GM19240 (cell line): ENCODE measurements around the gene IGF2BP2.
"Not testable (repeated sequence)": the region's sequence is repeated elsewhere in the genome, so short reads cannot be mapped to it uniquely, and the experiment has no call there.

ENCODE experiments used
- DNase-seq: peaks from one replicate; pipeline ENCODE4 v3.0.0; 2011; ENCODE audit warnings: low spot score; ENCODE audit not compliant: insufficient read length

Gene IGF2BP2

DNA sequence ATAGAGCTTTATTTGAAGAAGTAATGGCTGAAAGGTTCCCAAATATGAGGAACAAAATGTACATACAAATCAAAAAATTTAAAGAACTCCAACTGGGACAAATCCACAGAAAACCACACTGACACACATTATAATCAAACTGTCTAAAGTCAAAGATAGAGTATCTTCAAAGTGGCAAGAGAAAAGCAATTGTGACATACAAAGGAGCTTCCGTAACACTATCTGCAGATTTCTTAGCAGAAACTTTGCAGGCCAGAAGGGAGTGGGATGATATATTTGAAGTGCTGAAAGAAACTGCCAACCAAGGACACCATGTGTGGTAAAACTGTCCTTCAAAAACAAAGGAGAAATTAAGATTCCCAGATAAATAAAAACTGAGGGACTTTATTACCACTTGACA lies 146.8 kb downstream of the IGF2BP2 start:
- no peak for DNase-seq

- peak; percentile 78 for DNase-seq
Observed at GRCh38 chr3:185677146-185677829, 147.6 kb downstream of the IGF2BP2 start.

DNA sequence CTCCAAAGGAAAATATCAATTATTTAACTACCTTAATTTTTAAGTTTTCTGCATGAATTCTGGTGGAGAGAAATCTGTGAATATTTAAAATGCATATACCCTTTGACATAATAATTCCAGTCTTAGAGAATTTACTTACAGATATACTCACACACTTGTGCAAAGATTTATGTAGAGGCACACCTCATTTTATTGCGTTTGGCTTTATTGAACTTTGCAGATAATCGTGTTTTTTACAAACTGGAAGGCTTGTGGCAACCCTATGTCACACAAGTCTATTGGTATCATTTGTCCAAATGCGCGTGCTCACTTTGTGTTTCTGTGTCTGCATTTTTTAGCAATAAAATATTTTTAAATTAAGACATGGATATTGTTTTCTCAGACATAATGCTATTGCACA lies 157.3 kb downstream of the IGF2BP2 start:
- no peak for DNase-seq

DNA sequence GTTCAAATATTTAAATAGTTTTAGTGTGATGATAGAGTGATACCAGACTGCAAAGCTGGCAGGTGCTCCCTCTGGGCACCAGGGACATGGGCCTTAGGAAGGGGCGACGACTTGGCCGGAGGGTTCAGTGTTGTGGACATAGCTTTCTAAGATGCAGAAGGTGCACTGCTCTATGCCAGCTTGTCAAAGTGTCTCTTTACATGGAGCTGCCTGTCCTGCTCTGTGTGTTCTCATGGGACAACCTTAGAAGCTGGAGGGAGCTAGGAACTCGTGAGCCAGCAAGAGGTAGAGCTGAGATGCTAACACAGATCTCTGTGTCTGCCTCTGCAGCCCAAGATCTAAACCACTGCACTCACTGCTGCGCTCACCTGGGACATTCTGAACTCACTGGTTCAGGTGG lies 160.9 kb downstream of the IGF2BP2 start:
- DNase-seq, result no peak

DNA sequence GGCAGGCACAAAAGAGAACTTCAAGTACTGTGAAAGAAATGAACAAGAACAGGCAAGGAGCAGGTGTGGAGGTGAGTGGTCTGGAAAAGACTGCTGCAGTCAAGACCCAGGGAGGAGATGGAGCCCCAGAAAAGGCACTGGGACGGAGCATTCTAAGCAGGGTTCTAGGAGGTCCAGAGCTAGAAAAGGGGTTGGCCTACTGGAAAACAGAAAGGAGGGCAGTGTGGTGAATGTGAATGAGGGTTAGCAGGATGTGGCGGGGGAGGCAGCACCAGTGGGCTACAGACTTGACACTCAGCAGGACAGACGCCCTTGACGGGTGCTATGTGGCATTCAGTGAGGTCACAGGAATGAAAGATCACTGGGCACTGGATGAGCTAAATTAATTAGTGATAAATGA lies 163.1 kb downstream of the IGF2BP2 start:
- DNase-seq, result no peak

- not testable (repeated sequence) for DNase-seq
Observed at GRCh38 chr3:185661296-185661695, 163.5 kb downstream of the IGF2BP2 start.

- peak; percentile 69 for DNase-seq
Observed at GRCh38 chr3:185659942-185660921, 164.6 kb downstream of the IGF2BP2 start.

- DNase-seq, result no peak
Observed at GRCh38 chr3:185658943-185659342, 165.9 kb downstream of the IGF2BP2 start.

- DNase-seq, result no peak
Observed at GRCh38 chr3:185658504-185658912, 166.3 kb downstream of the IGF2BP2 start.

DNA sequence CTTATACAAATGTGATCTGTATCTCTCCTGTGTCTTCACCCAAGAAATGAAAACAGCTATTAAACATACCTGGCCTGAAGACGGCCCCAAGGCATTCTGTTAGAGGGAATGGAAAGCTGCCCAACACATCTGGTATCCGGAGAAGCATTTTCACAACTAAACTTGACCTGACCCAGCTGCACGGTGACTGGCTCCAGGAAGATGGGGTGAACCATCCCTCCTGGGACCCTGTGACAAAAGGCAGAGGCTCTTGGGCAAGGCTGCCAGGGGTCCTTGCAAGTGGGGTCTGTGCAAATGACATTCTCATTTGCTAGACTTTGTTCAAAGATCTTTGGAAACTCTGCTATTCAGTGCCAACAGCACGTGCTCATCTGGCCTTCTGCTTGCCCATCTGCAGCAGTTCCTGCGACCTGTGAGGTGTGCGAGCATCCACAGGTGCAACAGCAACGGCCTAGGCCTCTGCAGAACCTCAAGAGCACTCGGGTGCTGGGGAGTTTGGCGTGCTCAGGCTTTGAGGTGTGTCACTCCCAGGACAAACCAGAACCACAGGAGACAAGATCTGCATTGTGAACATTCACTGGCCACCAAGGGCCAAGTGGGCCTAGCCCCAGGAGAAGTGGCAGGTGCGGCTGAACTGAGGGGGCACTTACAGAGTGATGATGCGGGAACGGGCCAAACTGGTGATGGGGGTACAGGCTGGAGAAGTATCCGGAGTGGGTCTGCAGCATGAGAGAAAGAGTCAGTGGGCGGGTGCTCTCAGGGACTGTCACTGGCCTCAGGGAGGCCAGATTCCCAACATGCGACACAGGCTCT lies 166.9 kb downstream of the IGF2BP2 start:
- no peak for DNase-seq

- no peak for DNase-seq
Observed at GRCh38 chr3:185657211-185657610, 167.6 kb downstream of the IGF2BP2 start.

DNA sequence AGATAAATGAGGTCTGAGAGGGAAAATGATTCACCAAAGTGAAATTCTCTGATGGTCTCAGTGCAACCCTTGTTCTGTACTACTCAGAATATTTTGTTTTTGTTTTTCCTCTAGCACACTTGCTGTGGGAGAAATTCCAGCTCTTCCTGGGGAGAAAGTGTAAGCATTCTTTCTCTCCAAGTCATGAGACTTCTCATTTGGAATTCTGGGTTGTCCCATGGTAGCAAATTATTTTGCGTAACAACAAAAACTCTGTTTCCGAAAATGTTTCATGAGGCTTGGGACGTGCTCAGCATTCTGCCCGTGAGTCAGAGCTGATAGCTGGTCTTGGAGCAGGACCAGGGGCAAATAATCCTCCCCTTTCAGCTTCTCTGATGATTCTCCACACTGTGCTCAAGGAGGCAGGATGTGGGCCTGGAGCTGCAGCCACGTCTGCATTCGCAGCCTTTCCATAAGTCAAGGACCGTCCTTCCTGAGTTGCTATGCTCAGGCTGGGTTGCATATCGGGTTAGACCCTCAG lies 168.5 kb downstream of the IGF2BP2 start:
- DNase-seq, result no peak

DNA sequence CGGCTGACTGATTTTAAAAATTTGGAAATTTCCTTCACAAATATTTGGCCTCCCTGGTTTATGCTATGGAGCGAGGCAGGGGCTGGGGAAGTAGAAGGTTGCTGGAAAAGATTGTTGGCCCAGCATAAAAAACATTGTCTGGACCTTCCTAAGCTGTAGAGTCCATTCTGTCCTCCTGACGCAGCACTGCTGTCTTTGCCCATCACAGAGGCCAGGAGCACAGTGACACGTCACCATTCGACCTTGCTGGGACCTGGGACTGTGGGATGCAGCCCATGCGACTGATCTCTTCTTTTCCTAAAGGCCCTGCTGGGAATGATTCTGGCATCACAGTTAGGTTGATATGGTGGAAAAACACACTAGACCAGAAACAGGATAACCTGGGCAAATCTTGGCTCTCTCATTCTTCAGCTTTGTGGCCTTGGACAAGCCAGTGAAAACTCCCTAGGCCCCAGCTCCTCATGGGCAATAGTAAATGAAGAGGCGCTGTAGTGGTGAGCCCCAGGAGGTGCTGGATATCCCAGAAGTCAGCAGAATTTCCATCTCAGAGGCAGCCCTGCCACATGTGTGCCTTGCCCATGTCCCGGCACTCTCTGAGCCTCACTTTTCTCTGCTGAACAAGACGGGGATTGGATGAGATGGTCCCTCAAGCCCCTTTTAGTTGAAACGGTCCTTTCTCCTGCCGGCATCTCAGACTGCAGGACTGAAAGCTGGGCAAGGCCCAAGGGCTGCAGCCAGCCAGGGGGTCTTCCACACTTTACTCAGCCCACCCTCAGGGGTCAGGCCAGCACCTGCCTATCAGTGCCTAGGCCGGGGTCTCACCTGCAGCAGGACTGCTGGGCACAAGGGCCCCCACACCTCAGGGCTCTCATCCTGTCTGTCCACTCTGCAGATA lies 169.2 kb downstream of the IGF2BP2 start:
- DNase-seq, result no peak

- DNase-seq, result no peak
Observed at GRCh38 chr3:185654758-185655145, 170.1 kb downstream of the IGF2BP2 start.

DNA sequence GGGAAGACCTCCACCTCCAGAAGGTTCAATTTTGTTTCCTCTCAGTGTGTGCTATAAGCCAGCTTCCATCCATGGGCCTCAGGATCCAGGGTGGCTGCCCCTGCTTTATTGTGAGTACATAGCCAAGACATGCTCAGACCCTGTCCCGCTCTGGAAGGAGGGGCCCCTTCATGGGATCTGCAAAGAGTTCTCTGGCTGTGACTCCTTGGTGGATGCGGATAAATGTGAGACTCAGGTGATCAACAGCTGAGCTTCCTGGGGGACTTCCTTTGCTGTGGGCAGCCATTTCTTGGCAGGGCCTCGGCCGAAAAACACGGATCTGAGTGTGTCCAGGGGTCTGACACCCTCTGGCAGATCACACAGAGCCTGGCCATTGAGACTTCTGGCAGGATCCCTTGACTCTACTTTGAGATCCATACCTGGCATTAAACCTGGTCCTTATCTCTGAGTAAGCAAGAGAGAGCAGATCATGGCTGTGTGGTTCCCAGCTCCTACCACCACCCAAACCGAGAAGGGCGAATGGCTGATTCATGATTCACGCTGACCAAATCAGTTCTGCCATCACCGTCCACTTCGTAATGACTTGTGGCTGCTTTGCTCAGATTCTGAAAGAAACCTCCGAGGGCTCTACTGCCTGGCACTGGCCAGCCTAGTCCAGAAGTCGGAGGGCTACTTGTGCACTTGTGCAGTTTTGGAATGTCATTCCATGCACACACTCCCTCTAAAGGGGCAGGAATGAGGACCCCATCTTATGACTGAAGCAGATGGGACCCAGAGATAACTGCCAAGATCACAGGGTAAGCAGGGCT lies 170.7 kb downstream of the IGF2BP2 start:
- DNase-seq, result no peak

- DNase-seq, result no peak
Observed at GRCh38 chr3:185651971-185652370, 172.9 kb downstream of the IGF2BP2 start.

DNA sequence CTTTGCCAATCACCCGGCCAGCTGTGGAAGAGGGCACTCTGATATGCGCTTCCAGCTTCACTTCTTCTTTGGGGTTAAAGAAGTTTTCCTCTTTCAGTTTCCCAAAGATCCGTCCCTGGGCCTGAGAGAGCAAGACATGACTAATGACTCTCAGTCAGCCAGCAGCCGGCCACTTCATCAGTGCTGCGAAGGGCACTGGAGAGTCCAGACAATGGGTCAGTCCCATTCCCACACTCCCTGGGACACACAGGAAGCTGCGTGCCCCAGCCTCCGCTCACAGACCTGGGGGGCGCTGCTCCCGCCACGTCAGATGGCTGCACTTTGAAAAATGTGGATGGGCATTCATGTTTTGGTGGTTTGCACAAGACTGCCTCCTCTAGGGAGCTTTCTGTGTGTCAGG lies 175.4 kb downstream of the IGF2BP2 start:
- no peak for DNase-seq

- no peak for DNase-seq
Observed at GRCh38 chr3:185648396-185648795, 176.4 kb downstream of the IGF2BP2 start.

DNA sequence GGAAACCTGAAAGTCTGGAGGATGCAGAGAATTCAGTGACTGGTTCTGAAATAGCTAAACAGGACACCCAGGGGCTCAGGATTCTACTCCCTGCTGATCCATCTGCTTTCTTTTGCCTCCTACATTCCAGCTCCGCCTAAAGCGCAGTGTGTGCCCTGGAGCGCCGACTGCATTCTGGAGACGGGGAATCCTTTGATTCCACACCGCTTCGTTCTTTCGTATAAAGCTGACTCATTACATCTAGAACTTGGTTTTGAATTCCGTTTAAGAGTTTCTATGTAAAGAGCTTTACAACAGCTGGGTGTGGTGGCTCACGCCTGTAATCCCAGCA lies 177.0 kb downstream of the IGF2BP2 start:
- DNase-seq, result no peak
